K562 (cell line): ENCODE results near the gene EXOC3L1. TPM values are rescaled to one million over a fixed set of nuclear protein-coding genes. Genes with fewer than 3 reads are reported as not detected.

Experiments used
- CBFA2T2 ChIP-seq: fragments of 450-650 bp; conservative IDR thresholded peaks from 2 replicates; pipeline ENCODE4 v1.6.1; 2017; ENCODE audit warnings: mild to moderate bottlenecking
- CEBPG ChIP-seq, 3 experiments: fragments of 200-800 bp in 1 of 3; sonication (Bioruptor generic) in 1 of 3; sonication (generic) in 1 of 3; formaldehyde crosslinking in 1 of 3; IDR thresholded peaks in 2 of 3; conservative IDR thresholded peaks in 1 of 3; 2 replicates each; pipeline versions ENCODE4 v1.6.1 to v1.8.0; 2016 to 2022; ENCODE audit warnings: missing compliant biosample characterization in 2 of 3, missing genetic modification characterization in 2 of 3, mild to moderate bottlenecking in 1 of 3, missing genetic modification reagents in 1 of 3
- MYC ChIP-seq, 2 experiments: fragments of 250-450 bp in 1 of 2; sonication (Bioruptor Pico) in 1 of 2; IDR thresholded peaks; 2 replicates each; pipeline versions ENCODE4 v1.5.1 to v1.6.1; 2012 to 2021; ENCODE audit warnings: low read depth in 2 of 2, borderline replicate concordance in 1 of 2, improper control_type of control experiment in 1 of 2, low read length in 1 of 2, mild to moderate bottlenecking in 1 of 2, moderate library complexity in 1 of 2
- NRF1 ChIP-seq, 2 experiments: fragments of 450-650 bp; IDR thresholded peaks in 1 of 2; conservative IDR thresholded peaks in 1 of 2; 2 replicates each; pipeline ENCODE4 v1.6.1; 2014; ENCODE audit warnings: mild to moderate bottlenecking in 2 of 2
- RBM34 ChIP-seq: fragments of 200-400 bp; formaldehyde crosslinking; IDR thresholded peaks from 2 replicates; pipeline ENCODE4 v1.6.1; 2018; ENCODE audit warnings: low read length, borderline replicate concordance; ENCODE audit not compliant: insufficient read depth
- RFX7 ChIP-seq: fragments of 250-450 bp; sonication (Bioruptor Pico); IDR thresholded peaks from 2 replicates; pipeline ENCODE4 v1.5.1; 2021; ENCODE audit warnings: mild to moderate bottlenecking
- SNRNP70 ChIP-seq: fragments of 200-400 bp; formaldehyde crosslinking; optimal IDR thresholded peaks from 2 replicates; pipeline ENCODE3; 2017; ENCODE audit warnings: low read depth, low read length
- TOE1 ChIP-seq, 2 experiments: fragments of 450-650 bp in 1 of 2; sonication (generic) in 1 of 2; formaldehyde crosslinking in 1 of 2; IDR thresholded peaks; 2 replicates each; pipeline versions ENCODE4 v1.7.1 to v1.8.0; 2016 to 2022; ENCODE audit warnings: borderline replicate concordance in 2 of 2, mild to moderate bottlenecking in 2 of 2, antibody characterized with exemption in 1 of 2, inconsistent platforms in 1 of 2, low read depth in 1 of 2, missing genetic modification reagents in 1 of 2, moderate library complexity in 1 of 2
- ZKSCAN1 ChIP-seq: fragments of 150-350 bp; IDR thresholded peaks from 2 replicates; pipeline ENCODE4 v1.6.1; 2016; ENCODE audit warnings: low read depth, low read length
- ZKSCAN3 ChIP-seq: fragments of 250-450 bp; sonication (Bioruptor Pico); IDR thresholded peaks from 2 replicates; pipeline ENCODE4 v1.4.0; 2020
- ZNF232 ChIP-seq: sonication (generic); formaldehyde crosslinking; IDR thresholded peaks from 2 replicates; pipeline ENCODE4 v1.8.0; 2022; ENCODE audit warnings: mild to moderate bottlenecking, missing genetic modification reagents
- polyA plus RNA-seq, 8 experiments: library from polyadenylated mRNA; depleted of rRNA in 4 of 8; stranded (reverse) in 5 of 8; unstranded in 3 of 8; fragments of >200 nt; fragmentation: Nextera tagmentation in 2 of 8; fragmentation: Illumina TruSeq in 1 of 8; extraction: Ambion mirVana in 2 of 8; extraction: Trizol in 1 of 8; gene quantifications; 2 replicates each; pipeline versions ENCODE4 v1.2.1 to v1.2.3, GENCODE V29; 2011 to 2014; ENCODE audit warnings: inconsistent platforms in 1 of 8, missing spikeins in 1 of 8
- total RNA-seq, 7 experiments: library from RNA; depleted of rRNA in 6 of 7; stranded (reverse); fragments of >200 nt in 6 of 7; fragmentation: Illumina TruSeq in 2 of 7; extraction: Trizol in 2 of 7; gene quantifications; 2 replicates each; pipeline versions ENCODE4 v1.2.1 to v1.2.3, GENCODE V29; 2011 to 2021; ENCODE audit warnings: low replicate concordance in 1 of 7
- TF ChIP-seq, protein P1 (sequence below): fragments of 450-650 bp; formaldehyde crosslinking; IDR thresholded peaks from 2 replicates; pipeline ENCODE4 v1.4.0; 2022; ENCODE audit warnings: missing genetic modification characterization
- TF ChIP-seq, protein P2 (sequence below): fragments of 450-650 bp; formaldehyde crosslinking; IDR thresholded peaks from 2 replicates; pipeline ENCODE4 v1.4.0; 2020; ENCODE audit warnings: mild to moderate bottlenecking, mixed read lengths
- TF ChIP-seq, protein P3 (sequence below): fragments of 250-450 bp; sonication (Bioruptor Pico); IDR thresholded peaks from 2 replicates; pipeline ENCODE4 v1.5.1; 2021; ENCODE audit warnings: mild to moderate bottlenecking
- TF ChIP-seq, protein P4 (sequence below): fragments of 250-450 bp; sonication (Bioruptor Pico); IDR thresholded peaks from 2 replicates; pipeline ENCODE4 v1.4.0; 2020; ENCODE audit warnings: mild to moderate bottlenecking, moderate library complexity, borderline replicate concordance

The EXOC3L1 gene
- total and polyA plus RNA-seq, 9 of the 15 experiments (the other 6 are each of a cell fraction or from before 2014, with no cell fraction given): 0.08 TPM; not detected in 8

- TF ChIP-seq, protein P1, sequence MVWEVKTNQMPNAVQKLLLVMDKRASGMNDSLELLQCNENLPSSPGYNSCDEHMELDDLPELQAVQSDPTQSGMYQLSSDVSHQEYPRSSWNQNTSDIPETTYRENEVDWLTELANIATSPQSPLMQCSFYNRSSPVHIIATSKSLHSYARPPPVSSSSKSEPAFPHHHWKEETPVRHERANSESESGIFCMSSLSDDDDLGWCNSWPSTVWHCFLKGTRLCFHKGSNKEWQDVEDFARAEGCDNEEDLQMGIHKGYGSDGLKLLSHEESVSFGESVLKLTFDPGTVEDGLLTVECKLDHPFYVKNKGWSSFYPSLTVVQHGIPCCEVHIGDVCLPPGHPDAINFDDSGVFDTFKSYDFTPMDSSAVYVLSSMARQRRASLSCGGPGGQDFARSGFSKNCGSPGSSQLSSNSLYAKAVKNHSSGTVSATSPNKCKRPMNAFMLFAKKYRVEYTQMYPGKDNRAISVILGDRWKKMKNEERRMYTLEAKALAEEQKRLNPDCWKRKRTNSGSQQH (CRISPR knock-in tag): no peak
- TF ChIP-seq SNRNP70 (no peak), CBFA2T2 (0 out of 2 replicates have a peak, but pooled peaks have one; percentile 10), RFX7 (CRISPR knock-in tag) (no peak), ZKSCAN1 (no peak), TOE1 (IDR thresholded peaks at IDR 0.05; ENCODE audit: borderline replicate concordance) (no peak), TOE1 (CRISPR knock-in tag; IDR thresholded peaks at IDR 0.05; ENCODE audit: borderline replicate concordance, low read depth) (no peak), ZKSCAN3 (CRISPR knock-in tag) (no peak), MYC (IDR thresholded peaks at IDR 0.05; ENCODE audit: low read depth, low read length) (no peak), MYC (CRISPR knock-in tag; IDR thresholded peaks at IDR 0.05; ENCODE audit: borderline replicate concordance, low read depth) (no peak), CEBPG (CRISPR knock-in tag; IDR thresholded peaks at IDR 0.05) (no peak), CEBPG (tag; conservative IDR thresholded peaks at IDR 0.05 in 1 of 2, IDR thresholded peaks at IDR 0.05 in 1 of 2) (no peak), NRF1 (conservative IDR thresholded peaks at IDR 0.05 in 1 of 2, IDR thresholded peaks at IDR 0.05 in 1 of 2) (peak; percentile 67 to 71), ZNF232 (no peak), RBM34 (no peak)
- TF ChIP-seq, protein P2, sequence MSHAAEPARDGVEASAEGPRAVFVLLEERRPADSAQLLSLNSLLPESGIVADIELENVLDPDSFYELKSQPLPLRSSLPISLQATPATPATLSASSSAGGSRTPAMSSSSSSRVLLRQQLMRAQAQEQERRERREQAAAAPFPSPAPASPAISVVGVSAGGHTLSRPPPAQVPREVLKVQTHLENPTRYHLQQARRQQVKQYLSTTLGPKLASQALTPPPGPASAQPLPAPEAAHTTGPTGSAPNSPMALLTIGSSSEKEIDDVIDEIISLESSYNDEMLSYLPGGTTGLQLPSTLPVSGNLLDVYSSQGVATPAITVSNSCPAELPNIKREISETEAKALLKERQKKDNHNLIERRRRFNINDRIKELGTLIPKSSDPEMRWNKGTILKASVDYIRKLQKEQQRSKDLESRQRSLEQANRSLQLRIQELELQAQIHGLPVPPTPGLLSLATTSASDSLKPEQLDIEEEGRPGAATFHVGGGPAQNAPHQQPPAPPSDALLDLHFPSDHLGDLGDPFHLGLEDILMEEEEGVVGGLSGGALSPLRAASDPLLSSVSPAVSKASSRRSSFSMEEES (CRISPR knock-in tag): peak; percentile 30; the same call in 1 of the 2 replicates
- TF ChIP-seq, protein P3, sequence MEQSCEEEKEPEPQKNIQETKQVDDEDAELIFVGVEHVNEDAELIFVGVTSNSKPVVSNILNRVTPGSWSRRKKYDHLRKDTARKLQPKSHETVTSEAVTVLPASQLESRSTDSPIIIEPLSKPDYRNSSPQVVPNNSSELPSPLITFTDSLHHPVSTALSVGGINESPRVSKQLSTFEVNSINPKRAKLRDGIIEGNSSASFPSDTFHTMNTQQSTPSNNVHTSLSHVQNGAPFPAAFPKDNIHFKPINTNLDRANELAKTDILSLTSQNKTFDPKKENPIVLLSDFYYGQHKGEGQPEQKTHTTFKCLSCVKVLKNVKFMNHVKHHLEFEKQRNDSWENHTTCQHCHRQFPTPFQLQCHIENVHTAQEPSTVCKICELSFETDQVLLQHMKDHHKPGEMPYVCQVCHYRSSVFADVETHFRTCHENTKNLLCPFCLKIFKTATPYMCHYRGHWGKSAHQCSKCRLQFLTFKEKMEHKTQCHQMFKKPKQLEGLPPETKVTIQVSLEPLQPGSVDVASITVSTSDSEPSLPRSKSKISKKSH (CRISPR knock-in tag): no peak
- TF ChIP-seq, protein P4, sequence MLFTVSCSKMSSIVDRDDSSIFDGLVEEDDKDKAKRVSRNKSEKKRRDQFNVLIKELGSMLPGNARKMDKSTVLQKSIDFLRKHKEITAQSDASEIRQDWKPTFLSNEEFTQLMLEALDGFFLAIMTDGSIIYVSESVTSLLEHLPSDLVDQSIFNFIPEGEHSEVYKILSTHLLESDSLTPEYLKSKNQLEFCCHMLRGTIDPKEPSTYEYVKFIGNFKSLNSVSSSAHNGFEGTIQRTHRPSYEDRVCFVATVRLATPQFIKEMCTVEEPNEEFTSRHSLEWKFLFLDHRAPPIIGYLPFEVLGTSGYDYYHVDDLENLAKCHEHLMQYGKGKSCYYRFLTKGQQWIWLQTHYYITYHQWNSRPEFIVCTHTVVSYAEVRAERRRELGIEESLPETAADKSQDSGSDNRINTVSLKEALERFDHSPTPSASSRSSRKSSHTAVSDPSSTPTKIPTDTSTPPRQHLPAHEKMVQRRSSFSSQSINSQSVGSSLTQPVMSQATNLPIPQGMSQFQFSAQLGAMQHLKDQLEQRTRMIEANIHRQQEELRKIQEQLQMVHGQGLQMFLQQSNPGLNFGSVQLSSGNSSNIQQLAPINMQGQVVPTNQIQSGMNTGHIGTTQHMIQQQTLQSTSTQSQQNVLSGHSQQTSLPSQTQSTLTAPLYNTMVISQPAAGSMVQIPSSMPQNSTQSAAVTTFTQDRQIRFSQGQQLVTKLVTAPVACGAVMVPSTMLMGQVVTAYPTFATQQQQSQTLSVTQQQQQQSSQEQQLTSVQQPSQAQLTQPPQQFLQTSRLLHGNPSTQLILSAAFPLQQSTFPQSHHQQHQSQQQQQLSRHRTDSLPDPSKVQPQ: no peak
These were observed 39.0 kb downstream of the EXOC3L1 start, which contains the start of gene B3GNT9 (continued) for GRCh38 chr16:67150833-67151396.
